DND-41 (cell line): ENCODE results near the gene ARHGAP15.
A peak's percentile ranks its signal among the peaks of the same experiment; 100 is the strongest.

Experiments
- ATAC-seq: fragments of 200-7000 bp; cut with Tn5 transposase; 3 replicates; pipeline ENCODE4 v1.9.1; 2021; ENCODE audit warnings: low read depth; ENCODE audit not compliant: insufficient read depth
- DNase-seq: peaks from one replicate; pipeline ENCODE4 v3.0.0-alpha.2; 2020
- H2AFZ ChIP-seq: 2 replicates; pipeline ENCODE4 v1.6.0; 2012; ENCODE audit warnings: low read depth, low read length
- H3K27ac ChIP-seq: 2 replicates; pipeline ENCODE4 v1.5.1; 2012; ENCODE audit warnings: low read length, inconsistent platforms
- H3K27me3 ChIP-seq: fragments of 200-600 bp; sonication (generic); 2 replicates; pipeline ENCODE4 v1.6.0; 2012; ENCODE audit warnings: low read length, mild to moderate bottlenecking, inconsistent platforms; ENCODE audit not compliant: insufficient read depth, poor library complexity
- H3K36me3 ChIP-seq: 2 replicates; pipeline ENCODE4 v1.5.1; 2012; ENCODE audit warnings: low read length, inconsistent platforms; ENCODE audit not compliant: insufficient read depth
- H3K4me1 ChIP-seq: 2 replicates; pipeline ENCODE4 v1.5.1; 2012; ENCODE audit warnings: mild to moderate bottlenecking, low read length; ENCODE audit not compliant: insufficient read depth
- H3K4me2 ChIP-seq: 2 replicates; pipeline ENCODE4 v1.6.0; 2012; ENCODE audit warnings: mild to moderate bottlenecking, moderate library complexity, low read length, inconsistent platforms; ENCODE audit not compliant: insufficient read depth
- H3K4me3 ChIP-seq, 2 experiments: fragments of 200-600 bp in 1 of 2; shearing (Covaris generic) in 1 of 2; 2 replicates each; pipeline ENCODE4 v1.5.1; 2012 to 2016; ENCODE audit warnings: inconsistent platforms in 2 of 2, low read length in 2 of 2, mild to moderate bottlenecking in 2 of 2, low read depth in 1 of 2, moderate library complexity in 1 of 2
- H3K79me2 ChIP-seq: 2 replicates; pipeline ENCODE4 v1.6.0; 2012; ENCODE audit warnings: low read length, inconsistent platforms; ENCODE audit not compliant: insufficient read depth
- H3K9ac ChIP-seq: 2 replicates; pipeline ENCODE4 v1.6.0; 2012; ENCODE audit warnings: low read depth, mild to moderate bottlenecking, inconsistent platforms, low read length, moderate library complexity
- H3K9me3 ChIP-seq: 2 replicates; pipeline ENCODE4 v1.5.1; 2012; ENCODE audit warnings: low read length, moderate library complexity, mild to moderate bottlenecking, inconsistent platforms; ENCODE audit not compliant: insufficient read depth, severe bottlenecking
- H4K20me1 ChIP-seq: 2 replicates; pipeline ENCODE4 v1.6.0; 2012; ENCODE audit warnings: low read length; ENCODE audit not compliant: insufficient read depth
- EZH2 ChIP-seq: IDR thresholded peaks from 3 replicates; pipeline ENCODE4 v1.6.1; 2012; ENCODE audit warnings: borderline replicate concordance, low read depth, mild to moderate bottlenecking, moderate library complexity, low read length, inconsistent platforms; ENCODE audit not compliant: severe bottlenecking
- TF ChIP-seq, protein P1 (sequence below): IDR thresholded peaks from 2 replicates; pipeline ENCODE4 v1.5.1; 2012; ENCODE audit warnings: borderline replicate concordance, low read length, moderate library complexity, mild to moderate bottlenecking; ENCODE audit not compliant: poor library complexity, severe bottlenecking; ENCODE audit errors: extremely low read depth

The ARHGAP15 gene

DNA sequence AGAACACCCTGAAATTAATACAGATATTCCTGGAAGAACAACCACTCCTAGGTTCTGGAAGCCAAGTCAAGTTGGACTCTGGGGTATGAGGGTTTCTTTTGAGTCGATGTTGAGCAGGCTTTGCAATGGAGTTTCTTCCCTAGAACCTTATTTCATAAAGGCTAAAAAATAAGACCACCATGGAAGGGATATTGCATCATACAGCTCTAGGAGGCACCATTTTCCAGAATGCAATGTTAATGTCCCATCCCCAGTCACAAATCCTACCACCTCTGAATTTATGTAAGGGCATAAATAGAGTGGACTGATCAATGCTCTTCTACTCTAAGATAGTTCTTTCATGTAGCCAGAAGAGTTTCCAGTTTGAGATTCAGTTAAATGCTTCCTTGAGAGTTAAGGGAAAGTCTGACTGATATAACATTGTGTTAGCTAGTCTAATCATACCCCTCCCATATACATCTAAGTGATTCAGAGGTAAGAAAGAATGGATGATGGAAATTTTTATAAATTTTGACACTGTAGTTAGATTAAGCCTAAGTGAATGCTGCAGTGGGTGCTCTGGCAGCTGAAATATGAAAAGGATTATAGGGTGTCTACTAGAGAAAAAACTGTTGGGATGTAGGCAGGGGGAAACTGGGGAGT, 22.0 kb downstream of the ARHGAP15 start:
- Histone ChIP-seq H4K20me1 (peaks cover 83% of the 10 kb centered on the region), H3K4me2 (no peak overlapping the region), H3K79me2 (peaks cover 100% of the 10 kb centered on the region), H3K4me3 (no peak overlapping the region), H3K36me3 (peaks cover 35% of the 10 kb centered on the region), H3K9ac (no peak overlapping the region), H3K9me3 (no peaks in the 10 kb centered on the region), H2AFZ (no peak overlapping the region), H3K27me3 (no peaks in the 10 kb centered on the region), H3K27ac (peak overlapping the region; percentile 45), H3K4me1 (peaks cover 71% of the 10 kb centered on the region)
- TF ChIP-seq, protein P1, sequence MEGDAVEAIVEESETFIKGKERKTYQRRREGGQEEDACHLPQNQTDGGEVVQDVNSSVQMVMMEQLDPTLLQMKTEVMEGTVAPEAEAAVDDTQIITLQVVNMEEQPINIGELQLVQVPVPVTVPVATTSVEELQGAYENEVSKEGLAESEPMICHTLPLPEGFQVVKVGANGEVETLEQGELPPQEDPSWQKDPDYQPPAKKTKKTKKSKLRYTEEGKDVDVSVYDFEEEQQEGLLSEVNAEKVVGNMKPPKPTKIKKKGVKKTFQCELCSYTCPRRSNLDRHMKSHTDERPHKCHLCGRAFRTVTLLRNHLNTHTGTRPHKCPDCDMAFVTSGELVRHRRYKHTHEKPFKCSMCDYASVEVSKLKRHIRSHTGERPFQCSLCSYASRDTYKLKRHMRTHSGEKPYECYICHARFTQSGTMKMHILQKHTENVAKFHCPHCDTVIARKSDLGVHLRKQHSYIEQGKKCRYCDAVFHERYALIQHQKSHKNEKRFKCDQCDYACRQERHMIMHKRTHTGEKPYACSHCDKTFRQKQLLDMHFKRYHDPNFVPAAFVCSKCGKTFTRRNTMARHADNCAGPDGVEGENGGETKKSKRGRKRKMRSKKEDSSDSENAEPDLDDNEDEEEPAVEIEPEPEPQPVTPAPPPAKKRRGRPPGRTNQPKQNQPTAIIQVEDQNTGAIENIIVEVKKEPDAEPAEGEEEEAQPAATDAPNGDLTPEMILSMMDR = no peak
- TF ChIP-seq EZH2 = no peak
- ATAC-seq (no peak), DNase-seq (no peak)

DNA sequence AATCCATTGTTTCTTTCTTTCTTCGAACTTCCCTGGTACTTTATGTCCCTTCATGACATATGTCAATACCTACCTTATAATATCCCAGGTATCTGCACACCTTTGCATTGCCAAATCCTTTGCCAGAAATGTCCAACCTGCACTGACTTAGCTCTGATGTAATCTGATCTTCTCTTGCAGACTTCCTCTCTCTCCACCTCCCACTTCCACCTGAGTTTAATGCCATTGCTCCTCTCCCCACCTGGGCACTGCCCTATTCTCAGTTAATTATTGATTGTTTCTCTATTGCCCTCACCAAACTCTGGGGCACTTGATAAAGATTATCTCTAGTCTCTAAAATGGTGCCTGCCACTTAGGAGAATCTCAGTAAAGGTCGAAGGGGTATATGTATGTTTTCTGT, 23.0 kb downstream of the ARHGAP15 start:
- peaks cover 61% of the 10 kb centered on the region for H3K4me1 ChIP-seq
- no peak for TF ChIP-seq EZH2
- TF ChIP-seq, protein P1 = no peak
- H3K4me3 ChIP-seq = no peak overlapping the region
- H2AFZ ChIP-seq = no peak overlapping the region
- peaks cover 100% of the 10 kb centered on the region for H3K79me2 ChIP-seq
- no peaks in the 10 kb centered on the region for H3K27me3 ChIP-seq
- no peak overlapping the region for H3K27ac ChIP-seq
- H3K4me2 ChIP-seq = no peak overlapping the region
- ATAC-seq (no peak), DNase-seq (no peak)
- peaks cover 45% of the 10 kb centered on the region for H3K36me3 ChIP-seq
- H3K9me3 ChIP-seq = no peaks in the 10 kb centered on the region
- no peak overlapping the region for H3K9ac ChIP-seq
- H4K20me1 ChIP-seq = peaks cover 84% of the 10 kb centered on the region

GRCh38 chr2:143152637-143153036, 23.4 kb downstream of the ARHGAP15 start:
- Histone ChIP-seq H3K27ac (no peak overlapping the region), H3K4me3 (no peak overlapping the region), H4K20me1 (peaks cover 84% of the 10 kb centered on the region), H3K9me3 (no peaks in the 10 kb centered on the region), H3K4me1 (peaks cover 58% of the 10 kb centered on the region), H3K4me2 (no peak overlapping the region), H2AFZ (no peak overlapping the region), H3K79me2 (peaks cover 100% of the 10 kb centered on the region), H3K9ac (no peak overlapping the region), H3K36me3 (peaks cover 49% of the 10 kb centered on the region), H3K27me3 (no peaks in the 10 kb centered on the region)
- no peak for TF ChIP-seq EZH2
- TF ChIP-seq, protein P1 = no peak
- no peak for DNase-seq
- ATAC-seq = 0 out of 3 replicates have a peak, but pooled peaks have one; percentile 27

GRCh38 chr2:143155661-143156060, 26.4 kb downstream of the ARHGAP15 start:
- Histone ChIP-seq H3K9me3 (no peaks in the 10 kb centered on the region), H3K9ac (no peak overlapping the region), H3K79me2 (peaks cover 100% of the 10 kb centered on the region), H3K27ac (no peak overlapping the region), H4K20me1 (peaks cover 78% of the 10 kb centered on the region), H3K4me2 (no peak overlapping the region), H3K36me3 (peaks cover 58% of the 10 kb centered on the region), H2AFZ (no peak overlapping the region), H3K27me3 (no peaks in the 10 kb centered on the region), H3K4me3 (no peak overlapping the region), H3K4me1 (peaks cover 32% of the 10 kb centered on the region)
- ATAC-seq (no peak), DNase-seq (no peak)
- TF ChIP-seq EZH2 = no peak
- TF ChIP-seq, protein P1 = no peak
